ENCODE results near the gene SLC23A3. TPM values are rescaled to one million over a fixed set of nuclear protein-coding genes. Genes with fewer than 3 reads are reported as not detected.
"Not testable (repeated sequence)": the region's sequence is repeated elsewhere in the genome, so short reads cannot be mapped to it uniquely, and the experiment has no call there.

Gene SLC23A3
- total RNA-seq, 4 donors from 2014 or later = 0.26 to 8.1 (median 1.8) TPM; not detected in 1

- Histone ChIP-seq H3K9me3 (no peaks in the 10 kb centered on the region), H3K4me1 (peaks cover 0 to 7% of the 10 kb centered on the region in 2 donors), H3K27me3 (no peaks in the 10 kb centered on the region), H3K36me3 (no peaks in the 10 kb centered on the region), H3K27ac (no peak overlapping the region), H3K4me3 (no peak overlapping the region)
- TF ChIP-seq CTCF (IDR thresholded peaks at IDR 0.05) (no peak), POLR2A (IDR thresholded peaks at IDR 0.05) (no peak)
- intact Hi-C loops (cut with DNase I; ENCODE audit: low total_unique reads) = no loop called here
- DNase-seq = no peak
These were observed 34.8 kb upstream of the SLC23A3 start for GRCh38 chr2:219204425-219205164.

GRCh38 chr2:219201331-219201730 is 31.5 kb upstream of the SLC23A3 start:
- H3K36me3 ChIP-seq; intact Hi-C loops (cut with DNase I; ENCODE audit: low total_unique reads); H3K9me3 ChIP-seq; H3K4me1 ChIP-seq; H3K27ac ChIP-seq; DNase-seq; H3K27me3 ChIP-seq; H3K4me3 ChIP-seq: not testable (repeated sequence)

- DNase-seq; H3K4me1 ChIP-seq; H3K4me3 ChIP-seq; H3K27me3 ChIP-seq; H3K36me3 ChIP-seq; H3K27ac ChIP-seq; intact Hi-C loops (cut with DNase I; ENCODE audit: low total_unique reads); H3K9me3 ChIP-seq: not testable (repeated sequence)
These were observed 30.9 kb upstream of the SLC23A3 start for GRCh38 chr2:219200502-219201326.

- H3K4me1 ChIP-seq = no peaks in the 10 kb centered on the region
- H3K27me3 ChIP-seq = no peaks in the 10 kb centered on the region
- H3K9me3 ChIP-seq = no peaks in the 10 kb centered on the region
- H3K27ac ChIP-seq = no peak overlapping the region
- no peak for TF ChIP-seq POLR2A (IDR thresholded peaks at IDR 0.05)
- TF ChIP-seq CTCF (IDR thresholded peaks at IDR 0.05) = no peak
- DNase-seq = no peak
- intact Hi-C loops (cut with DNase I; ENCODE audit: low total_unique reads) = no loop called here
- H3K36me3 ChIP-seq = no peaks in the 10 kb centered on the region
- H3K4me3 ChIP-seq = no peak overlapping the region
These were observed 29.8 kb upstream of the SLC23A3 start for GRCh38 chr2:219199470-219200211.

GRCh38 chr2:219198974-219199373 is 29.1 kb upstream of the SLC23A3 start:
- intact Hi-C loops (cut with DNase I; ENCODE audit: low total_unique reads) = no loop called here
- TF ChIP-seq CTCF (IDR thresholded peaks at IDR 0.05) = no peak
- no peak for TF ChIP-seq POLR2A (IDR thresholded peaks at IDR 0.05)
- Histone ChIP-seq H3K4me1 (no peaks in the 10 kb centered on the region), H3K27me3 (no peaks in the 10 kb centered on the region), H3K36me3 (no peaks in the 10 kb centered on the region), H3K9me3 (no peaks in the 10 kb centered on the region), H3K4me3 (no peak overlapping the region), H3K27ac (no peak overlapping the region)
- DNase-seq = no peak

GRCh38 chr2:219197388-219197787 is 27.6 kb upstream of the SLC23A3 start:
- H3K27ac ChIP-seq = no peak overlapping the region

More at GRCh38 chr2:219197388-219197787, 27.6 kb upstream of the SLC23A3 start:
- H3K36me3 ChIP-seq = no peaks in the 10 kb centered on the region
- no peak for DNase-seq
- no peak overlapping the region for H3K4me3 ChIP-seq
- no peaks in the 10 kb centered on the region for H3K27me3 ChIP-seq
- H3K4me1 ChIP-seq = no peaks in the 10 kb centered on the region
- no peaks in the 10 kb centered on the region for H3K9me3 ChIP-seq
- intact Hi-C loops (cut with DNase I; ENCODE audit: low total_unique reads) = no loop called here
- TF ChIP-seq POLR2A (IDR thresholded peaks at IDR 0.05) (no peak), CTCF (IDR thresholded peaks at IDR 0.05) (no peak)

Data from uterus (tissue), 4 donors.